GM21576 (cell line): Measurements from ENCODE around the gene BCHE.

Experiments used
- ATAC-seq: cut with Tn5 transposase; IDR thresholded peaks from one replicate; pipeline ENCODE4 v1.9.1; 2021; ENCODE audit warnings: mild to moderate bottlenecking, moderate library complexity; ENCODE audit not compliant: unreplicated experiment

Gene BCHE

GRCh38 chr3:165754219-165755007 lies 82.8 kb downstream of the BCHE start:
- ATAC-seq = no peak

DNA sequence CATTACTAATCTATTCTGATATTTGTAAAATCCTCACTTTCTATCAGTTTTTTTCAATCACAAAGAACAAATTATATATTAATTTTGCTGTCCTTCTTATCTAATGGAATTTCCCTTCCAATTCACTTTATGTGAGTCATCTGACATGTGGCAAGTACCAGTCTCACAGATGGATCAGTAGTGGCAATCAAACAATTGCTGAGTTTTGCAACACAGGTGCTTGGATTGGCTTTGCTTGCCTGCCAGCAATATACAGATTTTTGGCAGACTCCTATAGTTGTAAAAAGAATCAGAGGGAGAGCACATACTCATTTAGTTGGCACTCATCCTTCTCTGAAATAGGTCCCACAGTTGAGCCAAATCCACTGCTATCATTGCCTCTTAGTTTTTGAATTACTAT lies 83.7 kb downstream of the BCHE start:
- no peak for ATAC-seq

- ATAC-seq = no peak
Observed at GRCh38 chr3:165751637-165752036, 85.6 kb downstream of the BCHE start.

GRCh38 chr3:165749821-165750220 lies 87.4 kb downstream of the BCHE start:
- ATAC-seq = no peak

DNA sequence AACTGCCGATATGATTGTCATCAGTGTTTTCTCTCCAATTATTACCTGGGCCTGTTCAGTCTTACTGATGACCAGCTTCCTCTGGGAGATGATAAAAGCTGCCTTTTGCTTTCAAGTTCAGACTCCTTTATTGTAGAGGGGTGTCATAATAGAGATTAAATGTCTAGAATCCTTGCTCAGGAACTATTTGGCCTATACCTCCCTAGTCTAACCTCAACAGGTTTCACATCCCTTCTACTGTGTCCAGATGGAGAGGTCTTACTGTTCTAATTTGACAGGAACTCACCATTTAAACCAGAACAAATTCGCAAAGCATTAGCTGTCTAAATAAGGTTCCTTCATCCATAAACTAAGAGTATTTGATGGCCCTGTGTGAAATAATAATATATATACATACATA lies 88.0 kb downstream of the BCHE start:
- no peak for ATAC-seq

GRCh38 chr3:165748094-165748493 lies 89.1 kb downstream of the BCHE start:
- no peak for ATAC-seq

DNA sequence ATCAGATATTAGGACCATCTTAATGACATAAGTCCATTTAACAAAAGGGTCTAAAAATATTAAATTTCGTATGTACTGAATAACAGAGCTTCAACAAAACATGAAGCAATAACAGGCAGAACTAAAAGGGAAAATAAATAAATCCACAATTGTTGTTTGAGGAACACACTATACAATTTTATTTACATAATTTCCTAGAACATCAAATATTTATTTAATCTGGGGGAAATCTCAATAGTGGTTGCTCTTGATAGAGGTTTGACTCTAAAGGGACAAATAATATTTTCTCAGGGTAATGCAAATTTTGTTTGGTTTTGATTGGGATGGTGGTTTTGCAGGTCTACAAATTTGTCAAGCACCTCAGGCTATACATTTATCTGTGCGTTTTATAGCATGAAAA lies 90.3 kb downstream of the BCHE start:
- ATAC-seq = no peak

DNA sequence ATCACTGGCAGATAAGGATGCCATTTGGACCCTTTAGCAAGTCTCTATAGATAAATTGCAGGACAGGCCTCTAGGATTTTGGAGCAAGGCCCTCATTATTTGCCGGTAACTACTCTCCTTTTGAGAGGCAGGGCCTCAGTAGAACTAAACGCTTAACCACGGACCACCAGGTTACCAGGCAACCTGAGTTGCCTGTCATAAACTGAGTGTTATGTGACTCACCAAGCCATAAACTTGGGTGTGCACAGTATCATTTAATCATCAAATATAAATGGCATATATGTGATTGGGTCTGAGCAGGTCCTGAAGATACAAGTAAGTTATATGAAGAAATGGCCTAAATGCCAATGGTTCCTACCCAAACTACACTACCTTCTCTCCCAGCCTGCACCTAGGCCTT lies 93.2 kb downstream of the BCHE start:
- no peak for ATAC-seq

- ATAC-seq = no peak
Observed at GRCh38 chr3:165742351-165742750, 94.9 kb downstream of the BCHE start.

DNA sequence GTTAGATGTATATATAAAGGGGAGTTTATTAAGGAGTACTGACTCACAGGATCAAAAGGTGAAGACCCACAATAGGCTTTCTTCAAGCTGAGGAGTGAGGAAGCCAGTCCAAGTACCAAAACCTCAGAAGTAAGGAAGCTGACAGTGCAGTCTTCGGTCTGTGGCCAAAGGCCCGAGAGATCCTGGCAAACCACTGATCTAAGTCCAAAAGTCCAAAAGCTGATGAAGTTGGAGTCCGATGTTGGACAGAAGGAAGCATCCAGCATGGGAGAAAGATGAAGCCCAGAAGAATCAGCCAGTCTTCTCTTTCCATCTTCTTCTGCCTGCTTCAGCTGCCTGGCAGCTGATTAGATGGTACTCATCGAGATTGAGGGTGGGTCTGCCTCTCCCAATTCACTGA lies 107.5 kb downstream of the BCHE start:
- ATAC-seq = no peak

DNA sequence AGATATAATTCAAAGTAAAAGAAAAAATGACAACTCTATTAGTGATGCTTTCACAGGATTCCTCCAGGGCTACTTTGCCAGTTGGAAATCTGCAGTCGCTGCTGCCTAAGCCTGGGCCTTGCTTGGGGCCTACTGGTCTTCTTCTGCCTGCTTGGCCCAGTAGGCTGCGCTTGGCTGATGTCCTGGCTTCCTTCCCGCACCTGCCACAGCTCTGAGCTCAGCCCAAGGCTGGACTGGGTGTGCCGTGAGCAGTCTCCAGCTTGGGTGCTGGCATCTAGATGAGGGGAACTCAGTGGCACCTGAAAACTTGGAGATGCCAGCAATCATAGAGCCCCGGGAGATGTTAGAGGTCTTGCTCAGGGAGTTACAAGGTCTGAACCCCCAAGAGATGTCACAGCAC lies 108.3 kb downstream of the BCHE start:
- no peak for ATAC-seq

- no peak for ATAC-seq
Observed at GRCh38 chr3:165725296-165725695, 111.9 kb downstream of the BCHE start.
